22Rv1 (cell line): ENCODE measurements around the gene HAUS7.

Source experiments
- ZFX ChIP-seq: fragments of 450-650 bp; IDR thresholded peaks from 2 replicates; pipeline ENCODE4 v1.6.1; 2017; ENCODE audit warnings: antibody characterized with exemption, borderline replicate concordance
- TF ChIP-seq, protein P1 (sequence below): fragments of 450-650 bp; IDR thresholded peaks from 2 replicates; pipeline ENCODE4 v1.5.1; 2017; ENCODE audit warnings: mild to moderate bottlenecking

DNA sequence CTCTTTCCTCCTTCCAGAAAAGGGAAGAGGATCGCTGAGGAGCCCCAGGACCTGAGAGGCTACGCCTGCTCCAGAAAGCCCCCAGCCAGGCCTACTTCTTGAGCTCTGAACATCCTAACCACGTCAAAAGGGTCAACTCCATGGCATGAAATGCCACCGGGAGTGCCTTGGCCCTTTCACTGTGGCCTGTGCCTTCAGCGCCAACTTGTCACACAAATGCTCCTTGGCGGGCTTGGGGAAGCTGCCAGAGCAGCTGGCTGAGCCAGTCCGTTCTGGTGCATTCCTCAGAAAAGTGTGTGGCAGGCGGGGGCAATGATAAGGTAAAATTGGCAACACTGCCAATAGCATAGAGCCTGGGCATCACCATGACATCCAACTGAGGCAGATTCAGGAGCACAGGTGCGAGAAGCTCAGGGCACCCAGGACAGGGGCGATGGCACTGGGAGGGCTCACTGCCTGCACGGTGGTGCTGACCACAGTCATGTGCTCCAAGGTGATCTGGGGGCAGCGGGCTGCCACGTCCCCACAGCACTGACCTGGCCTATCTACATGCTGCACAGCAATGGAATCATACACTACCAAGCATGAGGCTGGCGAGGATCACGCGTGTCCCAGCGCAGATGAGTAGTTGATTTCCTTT is 12.4 kb downstream of the HAUS7 start:
- TF ChIP-seq, protein P1, sequence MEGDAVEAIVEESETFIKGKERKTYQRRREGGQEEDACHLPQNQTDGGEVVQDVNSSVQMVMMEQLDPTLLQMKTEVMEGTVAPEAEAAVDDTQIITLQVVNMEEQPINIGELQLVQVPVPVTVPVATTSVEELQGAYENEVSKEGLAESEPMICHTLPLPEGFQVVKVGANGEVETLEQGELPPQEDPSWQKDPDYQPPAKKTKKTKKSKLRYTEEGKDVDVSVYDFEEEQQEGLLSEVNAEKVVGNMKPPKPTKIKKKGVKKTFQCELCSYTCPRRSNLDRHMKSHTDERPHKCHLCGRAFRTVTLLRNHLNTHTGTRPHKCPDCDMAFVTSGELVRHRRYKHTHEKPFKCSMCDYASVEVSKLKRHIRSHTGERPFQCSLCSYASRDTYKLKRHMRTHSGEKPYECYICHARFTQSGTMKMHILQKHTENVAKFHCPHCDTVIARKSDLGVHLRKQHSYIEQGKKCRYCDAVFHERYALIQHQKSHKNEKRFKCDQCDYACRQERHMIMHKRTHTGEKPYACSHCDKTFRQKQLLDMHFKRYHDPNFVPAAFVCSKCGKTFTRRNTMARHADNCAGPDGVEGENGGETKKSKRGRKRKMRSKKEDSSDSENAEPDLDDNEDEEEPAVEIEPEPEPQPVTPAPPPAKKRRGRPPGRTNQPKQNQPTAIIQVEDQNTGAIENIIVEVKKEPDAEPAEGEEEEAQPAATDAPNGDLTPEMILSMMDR: no peak
- no peak for TF ChIP-seq ZFX
